ENCODE results near the gene TPPP3. TPM values are rescaled to one million over a fixed set of nuclear protein-coding genes. Genes with fewer than 3 reads are reported as not detected.

Gene TPPP3
- total RNA-seq, 4 donors from 2014 or later, result 0.54 to 2.3 (median 1.5) TPM

GRCh38 chr16:67394155-67395104 lies 1.1 kb upstream of the TPPP3 start:
- intact Hi-C loops (cut with DNase I), result no loop called here
- DNase-seq, result peak; percentile 33 to 34
- Histone ChIP-seq H3K4me3 (replicated peaks in 1 of 3) (no peak overlapping the region), H3K27me3 (no peaks in the 10 kb centered on the region), H3K27ac (peak overlapping the region in 1 of 3 donors; percentile 46), H3K9me3 (no peaks in the 10 kb centered on the region), H3K4me1 (peaks cover 26 to 68% of the 10 kb centered on the region in 2 donors), H3K36me3 (no peaks in the 10 kb centered on the region)
- 14 to 25% methylated on average over 31 to 48 of the region's 88 CpGs for WGBS, 2 donors
- TF ChIP-seq CTCF (IDR thresholded peaks at IDR 0.05) (no peak), POLR2A (IDR thresholded peaks at IDR 0.05) (no peak)

- Histone ChIP-seq H3K27ac (peak overlapping the region in 2 of 3 donors; percentile 26 to 46), H3K36me3 (no peaks in the 10 kb centered on the region), H3K27me3 (no peaks in the 10 kb centered on the region), H3K4me3 (replicated peaks in 1 of 3) (peak overlapping the region in 1 of 3 donors; percentile 20), H3K4me1 (peaks cover 23 to 63% of the 10 kb centered on the region in 2 donors), H3K9me3 (no peaks in the 10 kb centered on the region)
- no peak for TF ChIP-seq CTCF (IDR thresholded peaks at IDR 0.05)
- WGBS, 2 donors, result 0% methylated on average over 6 of the region's 20 CpGs; no CpG with 5 or more reads in 1 of the 2 donors
- no peak for DNase-seq
- intact Hi-C loops (cut with DNase I), result no loop called here
These were observed 473 bp upstream of the TPPP3 start for GRCh38 chr16:67393788-67394154.

GRCh38 chr16:67392301-67393059 lies 818 bp downstream of the TPPP3 start:
- no peaks in the 10 kb centered on the region for H3K27me3 ChIP-seq
- 79 to 83% methylated on average over 17 to 18 of the region's 18 CpGs for WGBS, 2 donors
- no peak overlapping the region for H3K4me3 ChIP-seq (replicated peaks in 1 of 3)
- no peak for DNase-seq
- no peaks in the 10 kb centered on the region for H3K9me3 ChIP-seq
- TF ChIP-seq POLR2A (IDR thresholded peaks at IDR 0.05), result no peak
- no peak for TF ChIP-seq CTCF (IDR thresholded peaks at IDR 0.05)
- intact Hi-C loops (cut with DNase I), result no loop called here
- no peaks in the 10 kb centered on the region for H3K36me3 ChIP-seq
- H3K27ac ChIP-seq, result no peak overlapping the region
- peaks cover 23 to 58% of the 10 kb centered on the region in 2 donors for H3K4me1 ChIP-seq

GRCh38 chr16:67391424-67392300 lies 1.6 kb downstream of the TPPP3 start:
- no peak for DNase-seq
- Histone ChIP-seq H3K4me3 (replicated peaks in 1 of 3) (no peak overlapping the region), H3K27me3 (no peaks in the 10 kb centered on the region), H3K4me1 (peaks cover 22 to 50% of the 10 kb centered on the region in 2 donors), H3K36me3 (no peaks in the 10 kb centered on the region), H3K27ac (no peak overlapping the region), H3K9me3 (no peaks in the 10 kb centered on the region)
- 70 to 75% methylated on average over 7 to 15 of the region's 15 CpGs for WGBS, 2 donors
- intact Hi-C loops (cut with DNase I), result no loop called here
- TF ChIP-seq CTCF (IDR thresholded peaks at IDR 0.05), result no peak
- TF ChIP-seq POLR2A (IDR thresholded peaks at IDR 0.05), result no peak

Data from thyroid gland (tissue), 4 donors.